Osteocyte (in vitro differentiated cells): Measurements from ENCODE around the gene IRF9. TPM values are rescaled to one million over a fixed set of nuclear protein-coding genes. Genes with fewer than 3 reads are reported as not detected.
A peak's percentile ranks its signal among the peaks of the same experiment; 100 is the strongest.

Experiments used
- DNase-seq: peaks from one replicate; pipeline ENCODE4 v3.0.0; 2021; ENCODE audit warnings: mixed read lengths; ENCODE audit not compliant: unreplicated experiment; ENCODE audit errors: extremely low spot score
- H3K27ac Mint-ChIP-seq: one replicate; pipeline ENCODE4 v1.8.0; 2021; ENCODE audit warnings: mild to moderate bottlenecking, mixed read lengths; ENCODE audit not compliant: unreplicated experiment
- H3K27me3 Mint-ChIP-seq: one replicate; pipeline ENCODE4 v1.8.0; 2021; ENCODE audit warnings: mixed read lengths; ENCODE audit not compliant: unreplicated experiment
- H3K36me3 Mint-ChIP-seq: one replicate; pipeline ENCODE4 v1.8.0; 2021; ENCODE audit warnings: mixed read lengths; ENCODE audit not compliant: unreplicated experiment
- H3K4me1 Mint-ChIP-seq: one replicate; pipeline ENCODE4 v1.8.0; 2021; ENCODE audit warnings: mixed read lengths; ENCODE audit not compliant: unreplicated experiment
- H3K4me3 Mint-ChIP-seq: one replicate; pipeline ENCODE4 v1.8.0; 2021; ENCODE audit warnings: mild to moderate bottlenecking, moderate library complexity, mixed read lengths; ENCODE audit not compliant: unreplicated experiment
- H3K9me3 Mint-ChIP-seq: one replicate; pipeline ENCODE4 v1.8.0; 2021; ENCODE audit warnings: mixed read lengths; ENCODE audit not compliant: unreplicated experiment
- total RNA-seq: library from RNA; stranded (reverse); gene quantifications from 2 replicates; pipeline ENCODE4 v1.2.1, GENCODE V29; 2021
- TF ChIP-seq, protein P1 (sequence below): fragments of 200-600 bp; sonication (generic); IDR thresholded peaks from 2 replicates; pipeline ENCODE4 v1.5.0; 2021; ENCODE audit warnings: antibody characterized with exemption, mild to moderate bottlenecking, moderate library complexity

IRF9 gene
- total RNA-seq, 1 donor from 2014 or later, result 58.9 TPM

DNA sequence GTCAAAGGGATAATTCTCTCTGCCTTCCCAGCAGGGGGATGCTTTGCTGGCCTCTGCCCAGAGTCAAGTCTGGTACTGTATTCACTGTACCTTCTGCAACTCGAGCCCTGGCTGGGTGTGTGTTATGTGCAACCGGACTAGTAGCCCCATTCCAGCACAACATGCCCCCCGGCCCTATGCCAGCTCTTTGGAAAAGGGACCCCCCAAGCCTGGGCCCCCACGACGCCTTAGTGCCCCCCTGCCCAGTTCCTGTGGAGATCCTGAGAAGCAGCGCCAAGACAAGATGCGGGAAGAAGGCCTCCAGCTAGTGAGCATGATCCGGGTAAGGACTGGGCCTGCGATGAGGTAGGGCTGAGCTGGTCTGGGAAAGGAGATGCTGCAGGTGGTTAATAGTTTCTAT, 10.5 kb upstream of the IRF9 start:
- Mint-ChIP-seq H3K4me3 (peak overlapping the region; percentile 35), H3K27ac (no peak overlapping the region), H3K9me3 (no peaks in the 10 kb centered on the region), H3K36me3 (peaks cover 26% of the 10 kb centered on the region), H3K27me3 (no peaks in the 10 kb centered on the region), H3K4me1 (peaks cover 21% of the 10 kb centered on the region)
- TF ChIP-seq, protein P1, sequence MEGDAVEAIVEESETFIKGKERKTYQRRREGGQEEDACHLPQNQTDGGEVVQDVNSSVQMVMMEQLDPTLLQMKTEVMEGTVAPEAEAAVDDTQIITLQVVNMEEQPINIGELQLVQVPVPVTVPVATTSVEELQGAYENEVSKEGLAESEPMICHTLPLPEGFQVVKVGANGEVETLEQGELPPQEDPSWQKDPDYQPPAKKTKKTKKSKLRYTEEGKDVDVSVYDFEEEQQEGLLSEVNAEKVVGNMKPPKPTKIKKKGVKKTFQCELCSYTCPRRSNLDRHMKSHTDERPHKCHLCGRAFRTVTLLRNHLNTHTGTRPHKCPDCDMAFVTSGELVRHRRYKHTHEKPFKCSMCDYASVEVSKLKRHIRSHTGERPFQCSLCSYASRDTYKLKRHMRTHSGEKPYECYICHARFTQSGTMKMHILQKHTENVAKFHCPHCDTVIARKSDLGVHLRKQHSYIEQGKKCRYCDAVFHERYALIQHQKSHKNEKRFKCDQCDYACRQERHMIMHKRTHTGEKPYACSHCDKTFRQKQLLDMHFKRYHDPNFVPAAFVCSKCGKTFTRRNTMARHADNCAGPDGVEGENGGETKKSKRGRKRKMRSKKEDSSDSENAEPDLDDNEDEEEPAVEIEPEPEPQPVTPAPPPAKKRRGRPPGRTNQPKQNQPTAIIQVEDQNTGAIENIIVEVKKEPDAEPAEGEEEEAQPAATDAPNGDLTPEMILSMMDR, result no peak
- DNase-seq, result no peak

- no peak for DNase-seq
- Mint-ChIP-seq H3K9me3 (no peaks in the 10 kb centered on the region), H3K27me3 (no peaks in the 10 kb centered on the region), H3K27ac (no peak overlapping the region), H3K36me3 (peaks cover 31% of the 10 kb centered on the region), H3K4me3 (no peak overlapping the region), H3K4me1 (peaks cover 17% of the 10 kb centered on the region)
- TF ChIP-seq, protein P1, result no peak
These were observed 10.1 kb upstream of the IRF9 start for GRCh38 chr14:24150993-24151392.

DNA sequence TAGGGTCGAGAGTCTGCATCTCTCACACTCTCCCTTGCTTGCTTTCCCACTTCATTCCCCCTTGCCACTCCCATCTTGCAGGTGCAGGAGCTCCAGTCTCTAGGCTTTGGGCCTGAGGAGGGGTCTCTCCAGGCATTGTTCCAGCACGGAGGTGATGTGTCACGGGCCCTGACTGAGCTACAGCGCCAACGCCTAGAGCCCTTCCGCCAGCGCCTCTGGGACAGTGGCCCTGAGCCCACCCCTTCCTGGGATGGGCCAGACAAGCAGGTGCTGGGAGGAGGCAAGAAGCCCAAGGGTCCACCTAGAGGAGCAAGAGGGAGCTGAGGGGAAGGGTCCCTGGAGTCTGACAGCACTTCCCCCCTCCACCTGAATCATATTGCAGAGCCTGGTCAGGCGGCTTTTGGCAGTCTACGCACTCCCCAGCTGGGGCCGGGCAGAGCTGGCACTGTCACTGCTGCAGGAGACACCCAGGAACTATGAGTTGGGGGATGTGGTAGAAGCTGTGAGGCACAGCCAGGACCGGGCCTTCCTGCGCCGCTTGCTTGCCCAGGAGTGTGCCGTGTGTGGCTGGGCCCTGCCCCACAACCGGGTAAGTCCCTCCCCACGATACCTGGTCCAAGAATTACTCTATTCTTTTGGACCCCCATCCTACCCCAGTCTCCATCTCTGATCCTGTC, 9.5 kb upstream of the IRF9 start:
- TF ChIP-seq, protein P1, result no peak
- peaks cover 13% of the 10 kb centered on the region for H3K4me1 Mint-ChIP-seq
- H3K9me3 Mint-ChIP-seq, result no peaks in the 10 kb centered on the region
- H3K4me3 Mint-ChIP-seq, result no peak overlapping the region
- H3K36me3 Mint-ChIP-seq, result peaks cover 31% of the 10 kb centered on the region
- no peak overlapping the region for H3K27ac Mint-ChIP-seq
- H3K27me3 Mint-ChIP-seq, result no peaks in the 10 kb centered on the region
- no peak for DNase-seq

DNA sequence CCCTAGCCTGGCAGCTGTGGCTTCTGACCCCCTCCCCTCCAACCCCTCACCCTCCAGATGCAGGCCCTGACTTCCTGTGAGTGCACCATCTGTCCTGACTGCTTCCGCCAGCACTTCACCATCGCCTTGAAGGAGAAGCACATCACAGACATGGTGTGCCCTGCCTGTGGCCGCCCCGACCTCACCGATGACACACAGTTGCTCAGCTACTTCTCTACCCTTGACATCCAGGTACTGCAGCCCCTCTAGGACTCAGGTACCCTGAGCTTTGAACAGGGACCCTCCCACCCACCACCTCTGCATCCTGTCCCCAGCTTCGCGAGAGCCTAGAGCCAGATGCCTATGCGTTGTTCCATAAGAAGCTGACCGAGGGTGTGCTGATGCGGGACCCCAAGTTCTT, 6.0 kb upstream of the IRF9 start:
- Mint-ChIP-seq H3K27me3 (no peaks in the 10 kb centered on the region), H3K36me3 (peaks cover 35% of the 10 kb centered on the region), H3K4me3 (no peak overlapping the region), H3K9me3 (no peaks in the 10 kb centered on the region), H3K4me1 (no peaks in the 10 kb centered on the region), H3K27ac (no peak overlapping the region)
- DNase-seq, result no peak
- TF ChIP-seq, protein P1, result no peak

DNA sequence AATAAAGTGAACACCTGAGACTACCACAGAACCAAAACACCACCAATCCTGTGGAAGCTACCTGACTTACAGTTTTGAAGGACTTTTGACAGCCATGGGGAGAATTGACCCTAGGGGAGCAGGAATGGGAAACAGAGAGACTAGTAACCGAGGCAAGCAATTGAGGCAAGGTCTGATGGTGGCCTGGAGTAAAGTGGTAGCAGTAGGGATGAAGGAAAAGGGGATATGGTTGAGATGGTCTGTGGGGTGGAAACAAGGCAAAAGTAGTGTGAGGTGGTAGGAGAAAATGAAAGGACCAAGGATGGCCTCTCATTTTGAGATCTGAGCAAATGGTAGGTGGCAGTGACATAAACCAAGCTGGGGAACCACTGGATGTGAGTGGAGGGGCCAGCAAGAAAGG, 4.2 kb upstream of the IRF9 start:
- H3K4me3 Mint-ChIP-seq, result no peak overlapping the region
- H3K4me1 Mint-ChIP-seq, result peaks cover 11% of the 10 kb centered on the region
- H3K27me3 Mint-ChIP-seq, result no peaks in the 10 kb centered on the region
- DNase-seq, result no peak
- H3K27ac Mint-ChIP-seq, result no peak overlapping the region
- TF ChIP-seq, protein P1, result no peak
- H3K36me3 Mint-ChIP-seq, result peaks cover 25% of the 10 kb centered on the region
- no peaks in the 10 kb centered on the region for H3K9me3 Mint-ChIP-seq
